ENCODE results near the gene LTA4H. TPM values are rescaled to one million over a fixed set of nuclear protein-coding genes. Genes with fewer than 3 reads are reported as not detected.

Gene LTA4H
- total RNA-seq, 1 donor from 2014 or later: 98.9 TPM

DNA sequence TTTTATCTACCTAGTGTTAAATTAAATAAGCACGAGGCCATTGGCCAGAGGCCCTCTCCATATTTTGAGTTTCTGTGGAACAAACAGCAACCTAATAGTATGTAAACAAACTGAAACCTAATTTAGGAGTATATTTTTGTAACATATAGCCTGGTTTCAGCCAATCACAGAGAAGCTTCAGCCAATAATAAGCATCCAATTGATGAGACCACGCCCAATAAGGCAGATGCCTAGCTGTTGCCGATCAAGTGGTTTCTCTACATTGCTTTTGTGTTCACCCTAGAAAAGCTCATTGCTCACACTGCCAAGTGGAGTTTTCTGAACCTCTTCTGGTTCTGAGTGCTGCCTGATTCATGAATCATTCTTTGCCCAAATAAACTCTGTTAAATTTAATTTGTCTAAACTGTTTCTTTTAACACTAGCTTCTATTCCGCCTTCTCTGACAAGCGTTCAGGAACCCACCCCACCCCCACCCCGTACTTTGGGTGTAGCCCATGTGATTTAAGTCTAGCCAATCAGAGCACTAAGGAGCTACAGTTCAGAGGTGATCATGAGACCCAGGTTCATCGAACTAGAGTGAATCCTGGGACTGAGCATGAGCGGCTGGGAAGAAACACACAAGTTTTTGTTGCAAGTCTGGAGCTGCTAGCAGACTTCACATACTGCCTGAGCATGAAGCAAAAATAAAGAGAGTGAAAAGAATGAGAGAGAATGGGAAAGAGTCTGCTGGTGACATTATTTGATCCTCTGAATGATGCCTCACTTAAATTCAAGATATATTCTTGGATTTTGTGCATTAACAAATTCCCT, 21.5 kb upstream of the LTA4H start:
- TF ChIP-seq, protein P1, sequence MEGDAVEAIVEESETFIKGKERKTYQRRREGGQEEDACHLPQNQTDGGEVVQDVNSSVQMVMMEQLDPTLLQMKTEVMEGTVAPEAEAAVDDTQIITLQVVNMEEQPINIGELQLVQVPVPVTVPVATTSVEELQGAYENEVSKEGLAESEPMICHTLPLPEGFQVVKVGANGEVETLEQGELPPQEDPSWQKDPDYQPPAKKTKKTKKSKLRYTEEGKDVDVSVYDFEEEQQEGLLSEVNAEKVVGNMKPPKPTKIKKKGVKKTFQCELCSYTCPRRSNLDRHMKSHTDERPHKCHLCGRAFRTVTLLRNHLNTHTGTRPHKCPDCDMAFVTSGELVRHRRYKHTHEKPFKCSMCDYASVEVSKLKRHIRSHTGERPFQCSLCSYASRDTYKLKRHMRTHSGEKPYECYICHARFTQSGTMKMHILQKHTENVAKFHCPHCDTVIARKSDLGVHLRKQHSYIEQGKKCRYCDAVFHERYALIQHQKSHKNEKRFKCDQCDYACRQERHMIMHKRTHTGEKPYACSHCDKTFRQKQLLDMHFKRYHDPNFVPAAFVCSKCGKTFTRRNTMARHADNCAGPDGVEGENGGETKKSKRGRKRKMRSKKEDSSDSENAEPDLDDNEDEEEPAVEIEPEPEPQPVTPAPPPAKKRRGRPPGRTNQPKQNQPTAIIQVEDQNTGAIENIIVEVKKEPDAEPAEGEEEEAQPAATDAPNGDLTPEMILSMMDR (IDR thresholded peaks at IDR 0.05; ENCODE audit: unreplicated experiment): no peak
- DNase-seq (ENCODE audit: low spot score, unreplicated experiment): no peak
- Mint-ChIP-seq H3K27me3 (peaks cover 12% of the 10 kb centered on the region), H3K27ac (no peak overlapping the region), H3K36me3 (ENCODE audit: insufficient read depth) (no peaks in the 10 kb centered on the region), H3K4me3 (ENCODE audit: low read depth) (no peak overlapping the region), H3K4me1 (ENCODE audit: low read depth) (no peaks in the 10 kb centered on the region), H3K9me3 (ENCODE audit: low read depth) (peaks cover 5% of the 10 kb centered on the region)

GRCh38 chr12:96054244-96054610, 18.8 kb upstream of the LTA4H start:
- peaks cover 5% of the 10 kb centered on the region for H3K9me3 Mint-ChIP-seq (ENCODE audit: low read depth)
- H3K4me1 Mint-ChIP-seq (ENCODE audit: low read depth): peaks cover 2% of the 10 kb centered on the region
- H3K4me3 Mint-ChIP-seq (ENCODE audit: low read depth): no peak overlapping the region
- no peak overlapping the region for H3K27ac Mint-ChIP-seq
- H3K36me3 Mint-ChIP-seq (ENCODE audit: insufficient read depth): no peaks in the 10 kb centered on the region
- peaks cover 12% of the 10 kb centered on the region for H3K27me3 Mint-ChIP-seq
- no peak for DNase-seq (ENCODE audit: low spot score, unreplicated experiment)
- TF ChIP-seq, protein P1 (IDR thresholded peaks at IDR 0.05; ENCODE audit: unreplicated experiment): no peak

DNA sequence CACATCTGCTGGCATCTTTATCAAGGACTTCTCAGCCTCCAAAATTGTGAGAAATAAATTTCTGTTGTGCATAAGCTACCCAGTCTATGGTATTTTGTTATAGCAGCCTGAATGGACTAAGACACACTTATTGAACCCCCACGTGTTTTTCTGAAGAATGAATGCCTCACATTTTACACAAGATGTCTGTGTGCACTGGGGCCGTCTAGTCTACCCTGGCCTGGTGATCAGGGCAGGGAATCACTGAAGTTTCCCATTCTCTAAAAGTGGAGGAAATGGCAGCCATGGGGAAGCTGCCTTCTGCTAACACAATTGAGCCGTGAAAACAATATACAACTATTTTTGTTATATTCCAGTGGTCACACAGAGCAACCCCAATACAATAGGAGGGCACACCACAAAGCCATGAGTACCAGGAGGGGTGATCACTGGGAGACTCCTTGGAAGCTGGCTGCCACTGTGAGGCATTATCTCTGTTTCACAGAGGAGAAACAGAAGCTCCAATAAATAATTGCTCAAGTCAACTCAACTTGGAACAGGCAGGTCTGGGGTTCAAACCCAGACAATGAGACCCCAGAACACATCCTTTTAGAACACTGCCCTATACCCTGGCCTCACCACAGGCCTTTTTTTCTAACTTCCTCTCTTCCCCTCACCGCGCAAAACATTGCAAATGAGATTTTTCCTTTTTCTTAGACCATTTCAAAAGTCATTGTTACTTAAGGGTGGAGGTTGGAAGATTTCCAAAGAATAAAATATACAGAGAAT, 18.3 kb upstream of the LTA4H start:
- Mint-ChIP-seq H3K36me3 (ENCODE audit: insufficient read depth) (no peaks in the 10 kb centered on the region), H3K4me1 (ENCODE audit: low read depth) (peaks cover 4% of the 10 kb centered on the region), H3K27me3 (peaks cover 12% of the 10 kb centered on the region), H3K27ac (no peak overlapping the region), H3K4me3 (ENCODE audit: low read depth) (no peak overlapping the region), H3K9me3 (ENCODE audit: low read depth) (peaks cover 5% of the 10 kb centered on the region)
- DNase-seq (ENCODE audit: low spot score, unreplicated experiment): no peak
- TF ChIP-seq, protein P1 (IDR thresholded peaks at IDR 0.05; ENCODE audit: unreplicated experiment): no peak

- no peak overlapping the region for H3K27ac Mint-ChIP-seq
- no peaks in the 10 kb centered on the region for H3K36me3 Mint-ChIP-seq (ENCODE audit: insufficient read depth)
- peaks cover 21% of the 10 kb centered on the region for H3K27me3 Mint-ChIP-seq
- no peak for DNase-seq (ENCODE audit: low spot score, unreplicated experiment)
- H3K9me3 Mint-ChIP-seq (ENCODE audit: low read depth): peaks cover 5% of the 10 kb centered on the region
- peaks cover 20% of the 10 kb centered on the region for H3K4me1 Mint-ChIP-seq (ENCODE audit: low read depth)
- no peak overlapping the region for H3K4me3 Mint-ChIP-seq (ENCODE audit: low read depth)
- TF ChIP-seq, protein P1 (IDR thresholded peaks at IDR 0.05; ENCODE audit: unreplicated experiment): no peak
Observed at GRCh38 chr12:96051756-96052485, 16.5 kb upstream of the LTA4H start.

GRCh38 chr12:96050139-96050538, 14.8 kb upstream of the LTA4H start:
- TF ChIP-seq, protein P1 (IDR thresholded peaks at IDR 0.05; ENCODE audit: unreplicated experiment): no peak
- no peak overlapping the region for H3K27ac Mint-ChIP-seq
- H3K4me3 Mint-ChIP-seq (ENCODE audit: low read depth): no peak overlapping the region

More at GRCh38 chr12:96050139-96050538, 14.8 kb upstream of the LTA4H start:
- Mint-ChIP-seq H3K36me3 (ENCODE audit: insufficient read depth) (no peaks in the 10 kb centered on the region), H3K9me3 (ENCODE audit: low read depth) (no peaks in the 10 kb centered on the region), H3K27me3 (peaks cover 28% of the 10 kb centered on the region), H3K4me1 (ENCODE audit: low read depth) (peaks cover 27% of the 10 kb centered on the region)
- no peak for DNase-seq (ENCODE audit: low spot score, unreplicated experiment)

All from progenitor cell of endocrine pancreas (in vitro differentiated cells).